Hepatocyte (in vitro differentiated cells): ENCODE results near the gene MEI4.

Experiments
- CTCF ChIP-seq: fragments of 200-600 bp; sonication (generic); IDR thresholded peaks from 2 replicates; pipeline ENCODE4 v1.5.1; 2016; ENCODE audit warnings: antibody characterized with exemption, mild to moderate bottlenecking; ENCODE audit not compliant: poor library complexity
- EZH2 ChIP-seq: fragments of 200-600 bp; sonication (generic); IDR thresholded peaks from 2 replicates; pipeline ENCODE4 v1.6.1; 2016; ENCODE audit warnings: antibody characterized with exemption, mild to moderate bottlenecking, borderline replicate concordance
- EZH2phosphoT487 ChIP-seq: fragments of 200-600 bp; sonication (generic); IDR thresholded peaks from one replicate; pipeline ENCODE4 v1.6.1; 2018; ENCODE audit warnings: antibody characterized with exemption, mild to moderate bottlenecking, low read depth, moderate library complexity; ENCODE audit not compliant: unreplicated experiment, severe bottlenecking

- TF ChIP-seq CTCF (no peak), EZH2phosphoT487 (no peak), EZH2 (no peak)
These were observed 309.2 kb downstream of the MEI4 start for GRCh38 chr6:77962070-77962469.
